GM21529 (cell line): Measurements from ENCODE around the gene MAST4.

ENCODE experiments used
- ATAC-seq: cut with Tn5 transposase; IDR thresholded peaks from one replicate; pipeline ENCODE4 v1.9.1; 2021; ENCODE audit not compliant: unreplicated experiment

The MAST4 gene

GRCh38 chr5:67216564-67216963, 620.4 kb downstream of the MAST4 start:
- no peak for ATAC-seq
